GM15510 (cell line): ENCODE results near the gene FKBP11.

Experiments used
- POLR2A ChIP-seq: IDR thresholded peaks from 3 replicates; pipeline ENCODE4 v1.6.1; 2011; ENCODE audit warnings: borderline replicate concordance; ENCODE audit not compliant: insufficient read length; ENCODE audit errors: extremely low read depth

FKBP11 gene

GRCh38 chr12:48894271-48894670, 31.0 kb downstream of the FKBP11 start:
- TF ChIP-seq POLR2A: no peak

GRCh38 chr12:48890657-48891418, 34.5 kb downstream of the FKBP11 start:
- no peak for TF ChIP-seq POLR2A

DNA sequence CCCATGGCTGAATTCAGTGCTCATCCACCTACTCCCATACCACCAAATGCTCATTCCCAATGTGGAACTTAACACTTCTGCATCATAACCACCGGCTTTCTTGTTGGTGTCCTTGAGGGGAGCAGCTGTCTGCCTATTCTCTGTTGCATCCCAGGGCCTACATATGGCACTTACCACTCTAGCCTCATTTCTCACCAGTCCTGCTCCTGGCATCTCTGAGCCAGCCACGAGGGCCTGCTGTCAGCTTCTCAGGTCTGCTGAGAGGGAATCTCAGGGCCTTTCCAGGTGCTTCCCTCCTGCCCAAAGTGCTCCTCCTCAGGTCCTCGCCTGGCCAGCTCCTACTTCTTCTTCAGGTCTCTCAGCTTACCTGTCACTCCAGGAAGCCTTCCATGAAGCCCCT, 35.6 kb downstream of the FKBP11 start:
- no peak for TF ChIP-seq POLR2A

DNA sequence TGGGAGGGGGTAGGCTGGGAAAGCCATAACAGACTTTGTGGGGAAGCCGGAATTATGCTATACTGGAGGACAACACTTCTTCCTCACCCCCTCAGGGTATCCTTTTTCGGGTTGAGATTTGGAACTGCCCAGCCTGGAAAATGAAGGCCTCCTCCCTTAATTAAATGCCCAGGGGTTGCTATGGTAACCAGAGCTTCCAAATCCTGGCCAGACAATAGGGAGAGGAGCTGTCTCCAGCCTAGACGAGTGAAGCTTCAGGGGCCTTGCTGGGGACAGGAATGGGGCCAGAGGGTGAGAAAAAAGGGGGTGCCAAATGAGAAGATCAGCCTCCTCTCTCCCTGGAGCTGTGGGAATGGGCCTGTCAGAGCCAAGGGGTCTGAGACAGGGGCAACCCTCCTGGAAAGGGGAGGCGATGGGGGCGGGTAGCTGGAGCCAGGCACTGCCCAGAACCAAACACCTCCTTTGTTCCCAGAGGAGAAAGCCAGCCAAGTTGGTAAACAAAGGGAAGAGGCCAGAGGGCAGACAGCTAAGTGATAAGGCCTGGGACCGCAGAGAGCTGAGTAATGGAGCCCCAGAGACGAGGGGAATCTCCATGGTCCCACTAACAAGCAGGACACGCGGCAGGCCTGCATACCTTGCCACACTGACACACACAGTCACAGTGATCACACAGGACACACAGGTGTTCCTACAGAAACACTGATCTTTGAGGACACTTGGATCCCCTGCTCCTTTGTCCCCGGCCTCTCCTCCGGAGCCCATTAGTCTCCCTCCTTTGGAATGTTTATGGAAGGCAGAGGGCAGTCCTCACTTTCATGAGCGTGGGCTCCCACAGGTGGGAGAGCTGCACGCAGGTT, 41.8 kb downstream of the FKBP11 start:
- TF ChIP-seq POLR2A: no peak

DNA sequence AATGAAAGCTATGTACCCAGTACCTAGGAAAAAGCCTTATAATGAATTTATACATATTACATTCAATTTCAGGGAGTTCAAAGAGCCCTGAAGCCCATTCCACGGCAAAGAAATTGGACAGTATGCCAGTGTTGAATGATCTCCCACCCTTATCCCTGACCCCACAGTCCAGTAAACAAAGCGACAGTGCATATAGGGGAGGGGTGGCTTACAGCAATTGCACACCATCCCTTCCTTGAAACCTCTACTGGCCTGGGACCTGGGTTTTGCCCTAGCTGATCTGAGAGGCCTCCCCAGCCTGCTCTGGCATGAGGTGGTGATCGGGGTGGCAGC, 42.4 kb downstream of the FKBP11 start:
- TF ChIP-seq POLR2A: no peak

DNA sequence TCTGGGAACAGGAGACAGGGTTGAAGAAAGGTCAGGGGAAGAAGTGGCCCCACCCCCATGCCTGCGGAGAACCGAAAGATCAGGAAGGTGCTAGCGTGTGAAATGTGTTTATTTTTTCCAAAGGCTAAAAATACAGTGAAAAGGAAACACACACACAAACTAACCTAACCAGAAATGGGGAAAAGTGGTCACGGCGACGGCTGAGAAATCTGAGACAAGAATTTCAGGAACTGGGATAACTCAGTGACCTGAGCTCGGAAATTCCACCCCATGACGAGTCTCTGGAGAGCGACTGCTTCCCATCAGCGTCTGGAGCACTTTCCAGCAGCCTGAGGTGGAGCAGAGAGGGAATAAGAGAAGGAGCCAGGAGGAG, 43.0 kb downstream of the FKBP11 start:
- TF ChIP-seq POLR2A: no peak

DNA sequence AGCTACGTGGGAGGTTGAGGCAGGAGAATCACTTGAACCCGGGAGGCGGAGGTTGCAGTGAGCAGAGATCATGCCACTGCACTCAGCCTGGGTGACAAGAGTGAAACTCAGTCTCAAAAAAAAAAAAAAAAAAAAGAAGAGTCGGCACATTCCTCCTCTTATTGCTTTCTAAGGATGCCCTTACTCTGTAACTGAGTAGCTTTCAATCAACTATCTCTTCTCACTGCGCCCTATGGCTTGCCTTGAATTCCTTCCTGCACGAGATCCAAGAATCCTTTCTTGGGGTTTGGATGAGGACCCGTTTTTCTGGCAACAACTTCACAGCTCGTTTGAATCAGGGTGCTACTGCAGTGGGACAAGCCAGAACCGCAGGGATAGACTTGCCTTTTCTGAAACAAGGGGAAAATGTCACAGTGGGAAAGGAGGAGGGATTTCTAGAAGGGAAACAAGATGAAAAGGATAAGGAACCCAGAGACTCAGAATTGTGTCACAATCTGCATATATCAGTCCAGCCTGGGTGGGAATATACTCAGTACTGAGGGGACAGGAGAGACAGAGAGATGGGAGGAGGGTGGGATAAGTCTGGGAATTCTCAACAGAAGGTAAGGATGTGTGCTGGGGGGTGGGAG, 43.5 kb downstream of the FKBP11 start:
- no peak for TF ChIP-seq POLR2A

- no peak for TF ChIP-seq POLR2A
Observed at GRCh38 chr12:48880647-48881046, 44.6 kb downstream of the FKBP11 start.

- no peak for TF ChIP-seq POLR2A
Observed at GRCh38 chr12:48878548-48878947, 46.7 kb downstream of the FKBP11 start.

DNA sequence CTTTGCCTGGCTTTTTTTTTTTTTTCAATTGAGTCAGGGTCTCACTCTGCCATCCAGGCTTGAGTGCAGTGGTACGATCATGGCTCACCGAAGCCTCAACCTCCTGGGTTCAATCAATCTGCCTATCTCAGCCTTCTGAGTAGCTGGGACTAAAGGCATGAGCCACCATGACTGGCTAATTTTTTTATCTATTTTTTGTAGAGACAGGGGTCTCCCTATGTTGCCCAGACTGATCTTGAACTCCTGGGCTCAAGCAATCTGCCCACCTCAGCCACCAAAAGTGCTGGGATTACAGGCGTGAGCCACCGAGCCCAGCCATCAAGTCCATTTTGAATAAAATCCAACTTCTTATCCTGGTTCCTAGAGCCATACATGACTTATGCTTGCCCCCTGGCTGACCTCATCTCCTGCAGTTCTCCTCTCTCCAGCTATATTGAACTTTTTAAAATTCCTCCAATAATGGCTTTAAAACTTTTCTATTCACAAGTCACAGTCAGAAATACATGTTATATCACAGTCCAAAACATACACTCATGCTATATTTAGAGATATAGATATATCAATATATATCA, 49.3 kb downstream of the FKBP11 start:
- no peak for TF ChIP-seq POLR2A

- no peak for TF ChIP-seq POLR2A
Observed at GRCh38 chr12:48873096-48873495, 52.2 kb downstream of the FKBP11 start.
